Measurements from ENCODE around the gene ERVW-1.

- TF ChIP-seq CTCF (IDR thresholded peaks at IDR 0.05; ENCODE audit: insufficient read depth, low read length) (no peak), REST (IDR thresholded peaks at IDR 0.05; ENCODE audit: insufficient replicate concordance, low read depth) (no peak), POLR2AphosphoS5 (IDR thresholded peaks at IDR 0.05; ENCODE audit: low read depth) (no peak), GABPA (IDR thresholded peaks at IDR 0.05; ENCODE audit: low read depth) (no peak), SPI1 (IDR thresholded peaks at IDR 0.05; ENCODE audit: borderline replicate concordance, low read depth) (no peak)
Measured at GRCh38 chr7:92523110-92523509, 45.4 kb upstream of the ERVW-1 start.

All from HL-60 (cell line).